ENCODE data around the gene MOB4. TPM values are rescaled to one million over a fixed set of nuclear protein-coding genes. Genes with fewer than 3 reads are reported as not detected.

Gene MOB4
- total RNA-seq, 4 donors from 2014 or later, result 29.3 to 41.3 (median 38.2) TPM

GRCh38 chr2:197515315-197515738, 539 bp upstream of the MOB4 start:
- Histone ChIP-seq H3K4me3 (peak overlapping the region; percentile 70 to 100 (median 86)), H3K27ac (peak overlapping the region; percentile 93 to 100 (median 95)), H3K27me3 (no peaks in the 10 kb centered on the region), H3K36me3 (no peaks in the 10 kb centered on the region), H3K4me1 (peaks cover 19 to 26% of the 10 kb centered on the region in 2 donors), H3K9me3 (no peaks in the 10 kb centered on the region)
- peak; percentile 39 to 40 for ATAC-seq
- TF ChIP-seq, protein P1, sequence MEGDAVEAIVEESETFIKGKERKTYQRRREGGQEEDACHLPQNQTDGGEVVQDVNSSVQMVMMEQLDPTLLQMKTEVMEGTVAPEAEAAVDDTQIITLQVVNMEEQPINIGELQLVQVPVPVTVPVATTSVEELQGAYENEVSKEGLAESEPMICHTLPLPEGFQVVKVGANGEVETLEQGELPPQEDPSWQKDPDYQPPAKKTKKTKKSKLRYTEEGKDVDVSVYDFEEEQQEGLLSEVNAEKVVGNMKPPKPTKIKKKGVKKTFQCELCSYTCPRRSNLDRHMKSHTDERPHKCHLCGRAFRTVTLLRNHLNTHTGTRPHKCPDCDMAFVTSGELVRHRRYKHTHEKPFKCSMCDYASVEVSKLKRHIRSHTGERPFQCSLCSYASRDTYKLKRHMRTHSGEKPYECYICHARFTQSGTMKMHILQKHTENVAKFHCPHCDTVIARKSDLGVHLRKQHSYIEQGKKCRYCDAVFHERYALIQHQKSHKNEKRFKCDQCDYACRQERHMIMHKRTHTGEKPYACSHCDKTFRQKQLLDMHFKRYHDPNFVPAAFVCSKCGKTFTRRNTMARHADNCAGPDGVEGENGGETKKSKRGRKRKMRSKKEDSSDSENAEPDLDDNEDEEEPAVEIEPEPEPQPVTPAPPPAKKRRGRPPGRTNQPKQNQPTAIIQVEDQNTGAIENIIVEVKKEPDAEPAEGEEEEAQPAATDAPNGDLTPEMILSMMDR (IDR thresholded peaks at IDR 0.05 in 4 of 5, conservative IDR thresholded peaks at IDR 0.05 in 1 of 5), result no peak
- no peak for TF ChIP-seq POLR2A (IDR thresholded peaks at IDR 0.05)
- intact Hi-C loops (cut with DNase I; ENCODE audit: low total_unique reads) (loop anchor here (1.0 to 2.0 kb wide), 2 partner anchors 15 to 81 kb away; partner anchors contain the start of genes HSPE1 and SF3B1), in situ Hi-C loops (cut with MboI; ENCODE audit: low sequenced_read_pairs in 4 of 4) (loop anchor here in 1 of 4 donors (10.0 kb wide), 2 partner anchors 81 to 189 kb away; partner anchors contain the start of genes MARS2 and SF3B1)
- no peak for DNase-seq

DNA sequence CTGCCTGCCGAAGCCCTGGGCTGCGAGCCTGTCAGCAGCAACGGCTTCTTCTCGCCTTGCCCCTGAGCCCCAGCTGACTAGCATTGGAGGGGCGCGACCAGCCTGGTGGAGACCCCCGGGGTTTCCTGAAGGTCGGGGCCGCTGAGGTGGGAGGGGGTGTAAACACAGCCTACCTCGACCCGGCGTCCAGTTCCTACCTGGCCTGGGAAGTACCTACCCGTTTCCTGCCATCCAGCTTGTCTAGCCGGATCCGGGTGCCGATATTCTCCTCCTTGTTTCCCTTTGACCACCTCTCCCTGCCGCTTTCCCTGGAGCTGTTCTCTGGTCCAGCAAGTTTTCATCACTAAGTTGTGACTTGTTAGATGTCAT, 511 bp downstream of the MOB4 start:
- Histone ChIP-seq H3K4me1 (peaks cover 19 to 26% of the 10 kb centered on the region in 2 donors), H3K27me3 (no peaks in the 10 kb centered on the region), H3K27ac (peak overlapping the region; percentile 93 to 100 (median 95)), H3K9me3 (no peaks in the 10 kb centered on the region), H3K36me3 (no peaks in the 10 kb centered on the region), H3K4me3 (peak overlapping the region; percentile 70 to 100 (median 86))
- intact Hi-C loops (cut with DNase I; ENCODE audit: low total_unique reads), result loop anchor here (1.0 to 2.0 kb wide), 2 partner anchors 63 to 188 kb away; partner anchors contain the start of genes COQ10B and MARS2
- ATAC-seq, result peak; percentile 31 to 32
- TF ChIP-seq, protein P1 (IDR thresholded peaks at IDR 0.05 in 4 of 5, conservative IDR thresholded peaks at IDR 0.05 in 1 of 5), result no peak
- no peak for TF ChIP-seq POLR2A (IDR thresholded peaks at IDR 0.05)
- in situ Hi-C loops (cut with MboI; ENCODE audit: low sequenced_read_pairs in 4 of 4), result loop anchor here in 1 of 4 donors (10.0 kb wide), 2 partner anchors 82 to 188 kb away; partner anchors contain the start of genes MARS2 and SF3B1
- DNase-seq, result peak; percentile 16 to 31

DNA sequence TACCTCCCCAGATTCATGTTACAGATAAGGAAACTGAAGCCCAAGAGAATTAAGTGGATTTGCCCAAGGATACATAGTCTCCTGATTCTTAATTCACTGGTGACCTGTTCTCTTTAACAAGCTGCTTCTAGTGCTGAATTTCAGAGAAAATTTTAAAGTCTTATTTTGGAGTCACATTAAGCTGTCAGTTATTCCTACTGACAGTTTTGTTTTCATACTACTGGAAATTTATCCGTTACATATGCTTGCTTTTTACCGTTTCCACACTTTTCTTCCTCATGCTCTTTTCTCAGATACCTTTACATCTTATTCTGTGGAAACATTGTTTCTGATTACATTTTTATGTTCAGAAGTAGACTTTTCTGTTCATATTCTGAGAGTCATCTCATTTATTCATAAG, 1.3 kb downstream of the MOB4 start:
- Histone ChIP-seq H3K27ac (peak overlapping the region; percentile 93 to 100 (median 95)), H3K4me3 (peak overlapping the region; percentile 70 to 100 (median 86)), H3K27me3 (no peaks in the 10 kb centered on the region), H3K4me1 (peaks cover 19 to 26% of the 10 kb centered on the region in 2 donors), H3K36me3 (no peaks in the 10 kb centered on the region), H3K9me3 (no peaks in the 10 kb centered on the region)
- in situ Hi-C loops (cut with MboI; ENCODE audit: low sequenced_read_pairs in 4 of 4) (loop anchor here in 1 of 4 donors (10.0 kb wide), 2 partner anchors 82 to 188 kb away; partner anchors contain the start of genes MARS2 and SF3B1), intact Hi-C loops (cut with DNase I; ENCODE audit: low total_unique reads) (loop anchor here (2.0 kb wide), 1 partner anchor 188 kb away; the partner anchor contains the start of gene MARS2)
- TF ChIP-seq POLR2A (IDR thresholded peaks at IDR 0.05), result no peak
- TF ChIP-seq, protein P1 (IDR thresholded peaks at IDR 0.05 in 4 of 5, conservative IDR thresholded peaks at IDR 0.05 in 1 of 5), result no peak
- ATAC-seq (no peak), DNase-seq (no peak)

DNA sequence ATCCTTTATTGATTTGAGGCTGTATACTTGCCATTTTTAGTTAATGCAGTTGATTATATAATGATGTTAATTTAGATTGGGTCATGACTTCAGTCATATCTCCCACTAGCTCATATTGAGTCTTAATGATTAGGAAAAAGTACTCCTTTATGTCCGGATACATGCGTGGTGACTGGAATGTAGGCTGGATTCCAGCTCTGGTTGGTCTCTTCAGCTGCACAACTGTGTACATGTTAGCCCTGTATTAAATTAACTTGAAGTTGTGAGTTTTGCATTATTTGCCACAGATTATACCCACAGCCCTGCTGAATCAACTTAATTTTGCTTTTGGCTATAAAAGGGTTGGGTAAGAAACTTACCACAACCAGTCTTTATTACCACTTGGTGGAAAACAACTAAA, 22.5 kb downstream of the MOB4 start:
- intact Hi-C loops (cut with DNase I; ENCODE audit: low total_unique reads) (no loop called here), in situ Hi-C loops (cut with MboI; ENCODE audit: low sequenced_read_pairs in 4 of 4) (no loop called here)
- Histone ChIP-seq H3K36me3 (peaks cover 0 to 43% of the 10 kb centered on the region in 2 donors), H3K4me3 (no peak overlapping the region), H3K9me3 (no peaks in the 10 kb centered on the region), H3K27me3 (no peaks in the 10 kb centered on the region), H3K27ac (no peak overlapping the region), H3K4me1 (peaks cover 11 to 20% of the 10 kb centered on the region in 2 donors)
- ATAC-seq (no peak), DNase-seq (no peak)
- TF ChIP-seq, protein P1 (IDR thresholded peaks at IDR 0.05 in 4 of 5, conservative IDR thresholded peaks at IDR 0.05 in 1 of 5), result no peak
- no peak for TF ChIP-seq POLR2A (IDR thresholded peaks at IDR 0.05)

All from gastrocnemius medialis (tissue), 4 donors.